ENCODE data around the gene PRPSAP1. TPM values are rescaled to one million over a fixed set of nuclear protein-coding genes. Genes with fewer than 3 reads are reported as not detected.

Gene PRPSAP1
- total RNA-seq, 2 experiments from 2014 or later: 10.8 to 12.1 TPM

DNA sequence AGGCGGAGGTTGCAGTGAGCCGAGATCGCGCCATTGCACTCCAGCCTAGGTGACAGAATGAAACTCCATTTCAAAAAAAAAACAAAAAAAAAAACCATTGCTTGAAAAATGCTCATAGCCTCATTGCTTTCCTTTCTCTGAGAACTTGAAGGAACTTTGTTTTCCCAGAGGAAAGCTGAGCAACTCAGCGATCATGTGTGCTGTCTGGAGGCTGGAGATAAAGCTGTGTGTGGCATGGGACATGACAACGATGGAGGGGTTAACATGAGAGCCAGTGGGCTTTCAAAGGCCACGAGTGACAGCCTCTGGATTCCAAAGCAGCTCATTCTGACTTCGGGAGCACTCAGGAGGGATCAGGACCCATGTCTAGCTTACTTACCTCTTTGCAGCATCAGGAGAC is 24.1 kb downstream of the PRPSAP1 start:
- ChIA-PET CTCF (interaction anchor here (1.7 kb wide), 1 partner anchor 68 kb away, joined by 4 read pairs; no protein-coding TSS in a partner anchor), POLR2A (interaction anchor here (0.5 kb wide), 1 partner anchor 228 kb away, joined by 3 read pairs; no protein-coding TSS in a partner anchor)
- no peak for ATAC-seq (ENCODE audit: poor library complexity)
- TF ChIP-seq, protein P1, sequence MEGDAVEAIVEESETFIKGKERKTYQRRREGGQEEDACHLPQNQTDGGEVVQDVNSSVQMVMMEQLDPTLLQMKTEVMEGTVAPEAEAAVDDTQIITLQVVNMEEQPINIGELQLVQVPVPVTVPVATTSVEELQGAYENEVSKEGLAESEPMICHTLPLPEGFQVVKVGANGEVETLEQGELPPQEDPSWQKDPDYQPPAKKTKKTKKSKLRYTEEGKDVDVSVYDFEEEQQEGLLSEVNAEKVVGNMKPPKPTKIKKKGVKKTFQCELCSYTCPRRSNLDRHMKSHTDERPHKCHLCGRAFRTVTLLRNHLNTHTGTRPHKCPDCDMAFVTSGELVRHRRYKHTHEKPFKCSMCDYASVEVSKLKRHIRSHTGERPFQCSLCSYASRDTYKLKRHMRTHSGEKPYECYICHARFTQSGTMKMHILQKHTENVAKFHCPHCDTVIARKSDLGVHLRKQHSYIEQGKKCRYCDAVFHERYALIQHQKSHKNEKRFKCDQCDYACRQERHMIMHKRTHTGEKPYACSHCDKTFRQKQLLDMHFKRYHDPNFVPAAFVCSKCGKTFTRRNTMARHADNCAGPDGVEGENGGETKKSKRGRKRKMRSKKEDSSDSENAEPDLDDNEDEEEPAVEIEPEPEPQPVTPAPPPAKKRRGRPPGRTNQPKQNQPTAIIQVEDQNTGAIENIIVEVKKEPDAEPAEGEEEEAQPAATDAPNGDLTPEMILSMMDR (IDR thresholded peaks at IDR 0.05): no peak
- peaks cover 47% of the 10 kb centered on the region for H3K36me3 Mint-ChIP-seq (ENCODE audit: low read depth)
- H3K27me3 Mint-ChIP-seq: no peaks in the 10 kb centered on the region
- Histone ChIP-seq H3K4me3 (ENCODE audit: low read length) (no peak overlapping the region), H3K27ac (ENCODE audit: low read depth in 1 of 2, low read length in 2 of 2) (no peak overlapping the region), H3K9me3 (ENCODE audit: control insufficient read depth in 1 of 2, insufficient read depth in 1 of 2, low read length in 2 of 2) (no peaks in the 10 kb centered on the region), H3K27me3 (ENCODE audit: control insufficient read depth in 1 of 2, insufficient read depth in 2 of 2, low read length in 2 of 2) (no peaks in the 10 kb centered on the region), H3K4me1 (ENCODE audit: insufficient read depth, low read length) (no peaks in the 10 kb centered on the region), H3K36me3 (ENCODE audit: insufficient read depth, low read length) (peaks cover 40% of the 10 kb centered on the region)
- intact Hi-C loops (cut with DNase I, micrococcal nuclease): no loop called here
- H3K27ac Mint-ChIP-seq: no peak overlapping the region
- DNase-seq: no peak
- H3K9me3 Mint-ChIP-seq: no peaks in the 10 kb centered on the region
- no peak overlapping the region for H3K4me3 Mint-ChIP-seq
- H3K4me1 Mint-ChIP-seq (ENCODE audit: low read depth): no peaks in the 10 kb centered on the region

DNA sequence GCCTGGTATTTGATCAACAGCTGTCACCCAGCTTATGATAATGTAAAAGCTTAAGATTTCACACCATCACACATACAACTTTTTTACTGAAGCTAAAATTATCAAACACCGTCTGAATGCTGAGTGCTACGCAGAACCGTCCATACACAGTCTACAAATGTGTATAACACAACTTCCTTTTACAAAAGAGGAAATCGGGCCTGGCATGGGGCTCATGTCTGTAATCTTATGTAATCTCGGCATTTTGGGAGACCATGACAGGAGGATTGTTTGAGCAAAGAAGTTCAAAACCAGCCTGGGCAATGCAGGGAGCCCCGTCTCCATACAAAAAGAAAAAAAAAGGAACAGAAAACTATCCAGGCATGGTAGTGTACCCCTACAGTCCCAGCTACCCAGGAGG is 26.0 kb downstream of the PRPSAP1 start:
- ChIA-PET CTCF (no interaction called here), POLR2A (no interaction called here)
- no peak for ATAC-seq (ENCODE audit: poor library complexity)
- TF ChIP-seq, protein P1 (IDR thresholded peaks at IDR 0.05): no peak
- Mint-ChIP-seq H3K4me1 (ENCODE audit: low read depth) (no peaks in the 10 kb centered on the region), H3K27ac (no peak overlapping the region), H3K27me3 (no peaks in the 10 kb centered on the region), H3K9me3 (no peaks in the 10 kb centered on the region), H3K36me3 (ENCODE audit: low read depth) (peaks cover 57% of the 10 kb centered on the region), H3K4me3 (no peak overlapping the region)
- no peak overlapping the region for H3K27ac ChIP-seq (ENCODE audit: low read depth in 1 of 2, low read length in 2 of 2)
- H3K4me1 ChIP-seq (ENCODE audit: insufficient read depth, low read length): no peaks in the 10 kb centered on the region
- peak in 2 of 14 experiments; percentile 46 to 57 for DNase-seq
- no peaks in the 10 kb centered on the region for H3K9me3 ChIP-seq (ENCODE audit: control insufficient read depth in 1 of 2, insufficient read depth in 1 of 2, low read length in 2 of 2)
- intact Hi-C loops (cut with DNase I, micrococcal nuclease): no loop called here
- no peak overlapping the region for H3K4me3 ChIP-seq (ENCODE audit: low read length)
- no peaks in the 10 kb centered on the region for H3K27me3 ChIP-seq (ENCODE audit: control insufficient read depth in 1 of 2, insufficient read depth in 2 of 2, low read length in 2 of 2)
- peaks cover 47% of the 10 kb centered on the region for H3K36me3 ChIP-seq (ENCODE audit: insufficient read depth, low read length)

DNA sequence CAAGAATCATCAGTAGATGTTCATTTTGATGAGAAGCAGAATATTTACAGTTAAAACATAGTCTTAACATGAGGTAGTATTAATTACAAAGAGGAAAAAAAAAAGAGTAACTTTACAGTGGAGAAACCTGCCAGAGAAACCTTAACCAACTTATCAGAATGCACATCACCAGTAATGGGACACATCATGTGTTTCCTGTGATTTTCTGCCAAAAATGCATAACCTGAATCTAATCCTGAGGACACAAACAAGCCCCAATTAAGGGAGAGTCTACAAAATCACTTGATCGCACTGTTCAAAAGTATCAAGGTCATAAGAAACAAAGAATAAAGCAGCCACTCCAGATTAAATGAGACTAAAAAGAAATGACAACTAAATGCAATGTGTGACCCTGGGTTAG is 27.4 kb downstream of the PRPSAP1 start:
- ATAC-seq (ENCODE audit: poor library complexity) (no peak), DNase-seq (no peak)
- no peaks in the 10 kb centered on the region for H3K4me1 Mint-ChIP-seq (ENCODE audit: low read depth)
- Histone ChIP-seq H3K4me3 (ENCODE audit: low read length) (no peak overlapping the region), H3K27ac (ENCODE audit: low read depth in 1 of 2, low read length in 2 of 2) (no peak overlapping the region), H3K9me3 (ENCODE audit: control insufficient read depth in 1 of 2, insufficient read depth in 1 of 2, low read length in 2 of 2) (no peaks in the 10 kb centered on the region), H3K36me3 (ENCODE audit: insufficient read depth, low read length) (peaks cover 56% of the 10 kb centered on the region), H3K4me1 (ENCODE audit: insufficient read depth, low read length) (no peaks in the 10 kb centered on the region), H3K27me3 (ENCODE audit: control insufficient read depth in 1 of 2, insufficient read depth in 2 of 2, low read length in 2 of 2) (no peaks in the 10 kb centered on the region)
- TF ChIP-seq, protein P1 (IDR thresholded peaks at IDR 0.05): no peak
- peaks cover 56% of the 10 kb centered on the region for H3K36me3 Mint-ChIP-seq (ENCODE audit: low read depth)
- POLR2A ChIA-PET: no interaction called here
- intact Hi-C loops (cut with DNase I, micrococcal nuclease): no loop called here
- CTCF ChIA-PET: no interaction called here
- H3K9me3 Mint-ChIP-seq: no peaks in the 10 kb centered on the region
- no peak overlapping the region for H3K4me3 Mint-ChIP-seq
- no peaks in the 10 kb centered on the region for H3K27me3 Mint-ChIP-seq
- no peak overlapping the region for H3K27ac Mint-ChIP-seq
